ENCODE results near the gene NAV3. TPM values are rescaled to one million over a fixed set of nuclear protein-coding genes. Genes with fewer than 3 reads are reported as not detected.

NAV3 gene
- total and polyA plus RNA-seq, 2 donors = 1.4 to 5.4 TPM

DNA sequence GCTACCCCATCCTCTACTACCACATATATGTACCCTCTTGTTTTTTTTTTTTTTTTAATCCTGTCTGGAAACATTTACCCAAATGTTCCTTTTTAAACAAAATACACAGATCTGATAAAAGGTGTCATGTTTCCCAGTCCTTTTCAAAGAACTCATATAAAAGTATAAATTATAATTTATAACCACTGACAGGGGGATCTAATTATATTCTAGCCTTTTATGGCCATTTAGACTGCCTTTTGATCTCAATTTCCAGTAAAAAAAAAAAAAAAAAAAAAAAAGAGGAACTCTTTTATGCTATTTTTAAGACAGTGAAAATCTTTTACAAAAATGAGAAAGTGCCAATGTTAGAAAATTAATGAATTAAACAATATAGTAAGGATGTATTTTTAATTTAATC, 65.0 kb downstream of the NAV3 start:
- no peak overlapping the region for H3K4me3 ChIP-seq (ENCODE audit: low read length in 2 of 2)
- no peaks in the 10 kb centered on the region for H3K27me3 ChIP-seq (ENCODE audit: control insufficient read depth in 2 of 2, insufficient read depth in 1 of 2, low read length in 1 of 2)

DNA sequence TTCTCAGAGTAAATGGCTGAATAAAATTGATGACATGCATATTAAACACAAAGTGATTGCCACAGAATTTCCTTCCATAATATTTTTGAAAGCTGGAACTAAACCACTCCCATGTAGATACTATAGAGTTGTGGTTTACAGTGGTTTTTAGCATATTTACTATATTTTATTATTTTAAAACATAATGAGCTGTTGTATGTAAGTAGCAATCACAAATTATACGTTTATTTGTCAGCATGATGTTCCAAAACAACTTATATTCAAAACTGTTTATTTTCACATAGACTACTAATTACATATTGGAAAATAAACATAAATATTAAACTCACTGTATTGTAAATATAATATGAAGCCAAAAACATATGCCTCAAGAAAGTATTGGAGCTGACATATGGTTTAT, 77.2 kb downstream of the NAV3 start:
- H3K4me1 ChIP-seq (ENCODE audit: control insufficient read depth in 2 of 2, insufficient read depth in 2 of 2, low read length in 2 of 2) = no peaks in the 10 kb centered on the region

More for the DNA sequence above, 65.0 kb downstream of the NAV3 start:
- no peaks in the 10 kb centered on the region for H3K4me1 ChIP-seq (ENCODE audit: control insufficient read depth in 2 of 2, insufficient read depth in 2 of 2, low read length in 2 of 2)
- H3K36me3 ChIP-seq (ENCODE audit: control insufficient read depth in 2 of 2, insufficient read depth in 2 of 2, low read length in 1 of 2) = no peaks in the 10 kb centered on the region
- no peak for DNase-seq (ENCODE audit: low read depth in 6 of 9, low spot score in 9 of 9)
- no peaks in the 10 kb centered on the region for H3K9me3 ChIP-seq (ENCODE audit: control insufficient read depth in 2 of 2, insufficient read depth in 1 of 2, low read length in 1 of 2)
- H3K27ac ChIP-seq (ENCODE audit: low read depth in 1 of 2, low read length in 1 of 2) = no peak overlapping the region

DNA sequence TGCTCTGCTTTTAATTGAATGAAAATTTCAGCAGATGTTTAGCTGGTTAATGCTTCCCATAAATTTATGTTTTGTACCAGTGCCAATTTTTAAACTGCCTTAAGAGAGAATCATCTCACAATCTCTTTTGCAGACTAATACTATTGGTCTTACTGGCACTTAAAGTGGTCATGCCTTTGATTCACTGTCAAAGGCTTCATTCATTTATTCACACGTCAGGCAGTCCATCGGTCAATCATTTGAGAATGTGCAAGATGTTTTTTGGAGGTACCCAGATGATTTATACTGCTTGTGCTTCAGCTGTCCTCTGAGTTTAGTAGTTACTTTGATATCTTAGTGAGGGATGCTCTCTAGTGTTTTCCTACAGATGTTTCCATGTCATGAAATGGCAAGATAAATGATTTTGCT, 83.4 kb downstream of the NAV3 start:
- no peak overlapping the region for H3K27ac ChIP-seq (ENCODE audit: low read depth in 1 of 2, low read length in 1 of 2)
- no peak overlapping the region for H3K4me3 ChIP-seq (ENCODE audit: low read length in 2 of 2)
- no peaks in the 10 kb centered on the region for H3K36me3 ChIP-seq (ENCODE audit: control insufficient read depth in 2 of 2, insufficient read depth in 2 of 2, low read length in 1 of 2)
- 96% methylated on average over 2 of the region's 2 CpGs for WGBS
- DNase-seq (ENCODE audit: low read depth in 6 of 9, low spot score in 9 of 9) = no peak
- H3K4me1 ChIP-seq (ENCODE audit: control insufficient read depth in 2 of 2, insufficient read depth in 2 of 2, low read length in 2 of 2) = no peaks in the 10 kb centered on the region
- no peaks in the 10 kb centered on the region for H3K27me3 ChIP-seq (ENCODE audit: control insufficient read depth in 2 of 2, insufficient read depth in 1 of 2, low read length in 1 of 2)
- no peaks in the 10 kb centered on the region for H3K9me3 ChIP-seq (ENCODE audit: control insufficient read depth in 2 of 2, insufficient read depth in 1 of 2, low read length in 1 of 2)

More for the DNA sequence above, 77.2 kb downstream of the NAV3 start:
- DNase-seq (ENCODE audit: low read depth in 6 of 9, low spot score in 9 of 9) = no peak
- Histone ChIP-seq H3K9me3 (ENCODE audit: control insufficient read depth in 2 of 2, insufficient read depth in 1 of 2, low read length in 1 of 2) (no peaks in the 10 kb centered on the region), H3K27me3 (ENCODE audit: control insufficient read depth in 2 of 2, insufficient read depth in 1 of 2, low read length in 1 of 2) (no peaks in the 10 kb centered on the region), H3K4me3 (ENCODE audit: low read length in 2 of 2) (no peak overlapping the region), H3K36me3 (ENCODE audit: control insufficient read depth in 2 of 2, insufficient read depth in 2 of 2, low read length in 1 of 2) (no peaks in the 10 kb centered on the region), H3K27ac (ENCODE audit: low read depth in 1 of 2, low read length in 1 of 2) (no peak overlapping the region)
- 74% methylated on average over 1 of the region's 1 CpG for WGBS

DNA sequence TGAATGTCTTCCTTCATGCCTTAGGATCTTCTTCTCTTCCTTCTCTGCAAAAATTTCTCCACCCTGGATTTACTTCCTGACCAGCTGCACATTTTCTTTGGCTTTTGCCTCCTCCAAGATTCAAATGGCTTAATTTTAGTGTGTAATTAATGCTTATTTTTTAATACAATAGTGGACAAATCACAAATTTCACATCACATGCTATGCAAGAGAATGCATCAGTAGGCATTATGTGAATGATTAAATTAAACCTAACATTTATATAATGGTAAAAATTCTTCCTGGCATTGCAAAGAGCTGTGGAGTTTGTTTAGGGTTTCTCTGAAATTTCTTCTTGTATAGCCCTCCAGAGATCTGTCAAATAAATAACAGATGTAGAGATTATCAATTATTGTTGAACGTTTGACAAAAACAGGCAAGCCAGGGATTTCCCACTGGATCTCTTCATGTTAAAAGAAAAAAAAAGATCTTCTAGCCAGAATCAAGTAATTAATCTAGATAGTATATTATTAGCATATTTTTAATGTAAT, 84.4 kb downstream of the NAV3 start:
- Histone ChIP-seq H3K36me3 (ENCODE audit: control insufficient read depth in 2 of 2, insufficient read depth in 2 of 2, low read length in 1 of 2) (no peaks in the 10 kb centered on the region), H3K4me3 (ENCODE audit: low read length in 2 of 2) (no peak overlapping the region), H3K27ac (ENCODE audit: low read depth in 1 of 2, low read length in 1 of 2) (no peak overlapping the region), H3K9me3 (ENCODE audit: control insufficient read depth in 2 of 2, insufficient read depth in 1 of 2, low read length in 1 of 2) (no peaks in the 10 kb centered on the region), H3K27me3 (ENCODE audit: control insufficient read depth in 2 of 2, insufficient read depth in 1 of 2, low read length in 1 of 2) (no peaks in the 10 kb centered on the region), H3K4me1 (ENCODE audit: control insufficient read depth in 2 of 2, insufficient read depth in 2 of 2, low read length in 2 of 2) (no peaks in the 10 kb centered on the region)
- no peak for DNase-seq (ENCODE audit: low read depth in 6 of 9, low spot score in 9 of 9)
- WGBS = 77% methylated on average over 1 of the region's 1 CpG

DNA sequence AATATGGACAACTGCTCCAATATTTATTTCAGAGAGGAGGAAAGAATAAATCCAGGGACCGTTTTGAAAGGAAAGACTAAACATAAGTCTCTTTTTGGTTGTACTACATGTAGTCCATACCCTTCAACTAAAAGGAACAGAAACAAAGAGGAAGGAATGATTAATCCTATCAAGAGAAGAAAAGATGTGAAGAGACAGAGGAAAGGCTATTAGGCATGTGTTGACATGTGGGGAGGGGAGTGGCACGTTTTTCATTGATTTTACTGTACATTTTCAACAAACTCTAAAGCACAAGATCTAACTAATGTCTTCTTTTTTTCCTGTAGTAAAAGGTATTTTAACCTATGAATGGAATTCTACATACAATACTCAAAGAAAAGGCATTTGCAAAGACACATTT, 85.6 kb downstream of the NAV3 start:
- no peak overlapping the region for H3K4me3 ChIP-seq (ENCODE audit: low read length in 2 of 2)
- H3K9me3 ChIP-seq (ENCODE audit: control insufficient read depth in 2 of 2, insufficient read depth in 1 of 2, low read length in 1 of 2) = no peaks in the 10 kb centered on the region
- no peaks in the 10 kb centered on the region for H3K27me3 ChIP-seq (ENCODE audit: control insufficient read depth in 2 of 2, insufficient read depth in 1 of 2, low read length in 1 of 2)
- WGBS = 83% methylated on average over 2 of the region's 2 CpGs
- no peak overlapping the region for H3K27ac ChIP-seq (ENCODE audit: low read depth in 1 of 2, low read length in 1 of 2)
- H3K36me3 ChIP-seq (ENCODE audit: control insufficient read depth in 2 of 2, insufficient read depth in 2 of 2, low read length in 1 of 2) = no peaks in the 10 kb centered on the region
- no peaks in the 10 kb centered on the region for H3K4me1 ChIP-seq (ENCODE audit: control insufficient read depth in 2 of 2, insufficient read depth in 2 of 2, low read length in 2 of 2)
- no peak for DNase-seq (ENCODE audit: low read depth in 6 of 9, low spot score in 9 of 9)

DNA sequence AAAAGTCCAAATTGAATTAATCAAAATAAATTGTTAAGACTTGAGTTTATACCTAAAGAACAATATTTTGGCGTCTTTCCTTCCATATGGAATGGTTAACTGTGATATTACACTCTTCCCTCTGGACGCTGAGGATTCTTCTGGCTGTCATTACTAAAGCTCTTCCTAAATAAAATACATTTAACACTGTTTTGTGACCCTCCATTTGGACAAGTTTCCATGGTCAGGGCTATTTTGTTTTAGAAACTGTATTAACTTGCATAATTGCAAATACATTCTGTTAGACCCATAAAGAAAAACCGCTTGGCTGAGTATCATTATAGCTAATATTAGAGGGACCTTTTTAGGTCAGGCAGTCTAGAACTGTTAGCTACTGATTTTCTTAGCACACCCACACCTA, 87.4 kb downstream of the NAV3 start:
- no peaks in the 10 kb centered on the region for H3K36me3 ChIP-seq (ENCODE audit: control insufficient read depth in 2 of 2, insufficient read depth in 2 of 2, low read length in 1 of 2)
- WGBS = 80% methylated on average over 3 of the region's 3 CpGs
- H3K27ac ChIP-seq (ENCODE audit: low read depth in 1 of 2, low read length in 1 of 2) = no peak overlapping the region
- no peak for DNase-seq (ENCODE audit: low read depth in 6 of 9, low spot score in 9 of 9)
- H3K9me3 ChIP-seq (ENCODE audit: control insufficient read depth in 2 of 2, insufficient read depth in 1 of 2, low read length in 1 of 2) = no peaks in the 10 kb centered on the region
- no peaks in the 10 kb centered on the region for H3K4me1 ChIP-seq (ENCODE audit: control insufficient read depth in 2 of 2, insufficient read depth in 2 of 2, low read length in 2 of 2)
- H3K4me3 ChIP-seq (ENCODE audit: low read length in 2 of 2) = no peak overlapping the region
- no peaks in the 10 kb centered on the region for H3K27me3 ChIP-seq (ENCODE audit: control insufficient read depth in 2 of 2, insufficient read depth in 1 of 2, low read length in 1 of 2)

DNA sequence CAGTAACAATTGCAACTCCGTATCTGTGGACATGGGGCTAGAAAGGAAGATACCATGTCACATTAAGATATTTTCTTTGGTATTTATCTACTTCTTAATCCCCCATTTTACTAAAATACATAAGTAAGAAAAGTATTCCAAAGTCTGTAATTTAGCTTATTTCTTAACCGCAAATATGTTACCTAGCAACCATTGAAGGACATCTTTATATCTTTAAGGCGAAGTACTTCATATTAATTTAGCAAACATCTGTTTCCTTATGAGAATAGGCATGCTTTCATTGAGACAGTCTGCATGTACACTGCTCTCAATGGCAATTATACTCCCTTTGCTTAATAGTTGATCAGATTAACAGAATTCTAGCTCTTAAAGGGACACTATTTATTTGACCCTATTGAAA, 88.8 kb downstream of the NAV3 start:
- no peak overlapping the region for H3K27ac ChIP-seq (ENCODE audit: low read depth in 1 of 2, low read length in 1 of 2)
- no peaks in the 10 kb centered on the region for H3K36me3 ChIP-seq (ENCODE audit: control insufficient read depth in 2 of 2, insufficient read depth in 2 of 2, low read length in 1 of 2)
- 96% methylated on average over 3 of the region's 3 CpGs for whole genome bisulfite sequencing
- H3K4me1 ChIP-seq (ENCODE audit: control insufficient read depth in 2 of 2, insufficient read depth in 2 of 2, low read length in 2 of 2) = no peaks in the 10 kb centered on the region
- no peaks in the 10 kb centered on the region for H3K27me3 ChIP-seq (ENCODE audit: control insufficient read depth in 2 of 2, insufficient read depth in 1 of 2, low read length in 1 of 2)
- H3K4me3 ChIP-seq (ENCODE audit: low read length in 2 of 2) = no peak overlapping the region
- no peak for DNase-seq (ENCODE audit: low read depth in 6 of 9, low spot score in 9 of 9)
- H3K9me3 ChIP-seq (ENCODE audit: control insufficient read depth in 2 of 2, insufficient read depth in 1 of 2, low read length in 1 of 2) = no peaks in the 10 kb centered on the region

DNA sequence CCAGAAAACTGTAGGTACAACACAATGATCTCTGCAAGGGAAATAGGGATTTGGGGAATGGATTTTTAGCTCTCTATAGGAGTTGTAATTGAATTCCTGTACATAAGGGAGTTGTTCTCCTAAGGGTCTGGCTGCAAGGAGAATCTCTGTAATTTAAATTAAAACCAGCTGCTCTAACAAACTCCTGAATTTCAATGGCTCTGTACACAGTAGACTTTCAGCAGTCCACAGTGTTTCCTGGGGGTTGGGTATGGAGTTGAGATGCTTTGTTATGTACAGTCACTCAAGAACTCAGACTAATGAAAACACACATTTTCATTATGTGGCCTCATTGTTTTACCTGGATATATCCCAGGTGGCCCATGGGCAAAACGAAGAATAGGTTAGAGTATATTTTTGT, 93.2 kb downstream of the NAV3 start:
- WGBS = 86% methylated on average over 1 of the region's 1 CpG

DNA sequence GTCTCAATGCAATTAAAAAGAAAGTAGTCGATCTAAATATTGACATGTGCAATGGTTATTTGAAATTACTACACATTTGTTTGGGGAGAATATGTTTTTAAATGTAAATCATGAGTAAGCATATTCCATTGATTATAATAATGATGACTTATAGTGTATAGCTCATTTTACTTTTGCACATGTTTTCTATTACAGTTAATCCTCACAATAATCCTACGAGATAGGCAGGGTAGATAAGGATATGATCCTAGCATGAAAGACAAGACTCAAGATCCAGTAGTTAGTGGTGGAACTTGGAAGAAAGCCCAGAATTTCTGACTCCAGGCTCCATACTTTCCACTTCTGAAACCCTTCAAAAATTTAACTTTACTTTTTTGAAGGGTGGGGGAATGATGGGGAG, 94.0 kb downstream of the NAV3 start:
- H3K4me1 ChIP-seq (ENCODE audit: control insufficient read depth in 2 of 2, insufficient read depth in 2 of 2, low read length in 2 of 2) = no peaks in the 10 kb centered on the region
- H3K27ac ChIP-seq (ENCODE audit: low read depth in 1 of 2, low read length in 1 of 2) = no peak overlapping the region
- 93% methylated on average over 2 of the region's 2 CpGs for WGBS
- no peaks in the 10 kb centered on the region for H3K9me3 ChIP-seq (ENCODE audit: control insufficient read depth in 2 of 2, insufficient read depth in 1 of 2, low read length in 1 of 2)
- no peak for DNase-seq (ENCODE audit: low read depth in 6 of 9, low spot score in 9 of 9)
- no peaks in the 10 kb centered on the region for H3K27me3 ChIP-seq (ENCODE audit: control insufficient read depth in 2 of 2, insufficient read depth in 1 of 2, low read length in 1 of 2)
- no peaks in the 10 kb centered on the region for H3K36me3 ChIP-seq (ENCODE audit: control insufficient read depth in 2 of 2, insufficient read depth in 2 of 2, low read length in 1 of 2)
- H3K4me3 ChIP-seq (ENCODE audit: low read length in 2 of 2) = no peak overlapping the region

More for the DNA sequence above, 93.2 kb downstream of the NAV3 start:
- H3K27me3 ChIP-seq (ENCODE audit: control insufficient read depth in 2 of 2, insufficient read depth in 1 of 2, low read length in 1 of 2) = no peaks in the 10 kb centered on the region
- no peaks in the 10 kb centered on the region for H3K9me3 ChIP-seq (ENCODE audit: control insufficient read depth in 2 of 2, insufficient read depth in 1 of 2, low read length in 1 of 2)
- H3K36me3 ChIP-seq (ENCODE audit: control insufficient read depth in 2 of 2, insufficient read depth in 2 of 2, low read length in 1 of 2) = no peaks in the 10 kb centered on the region
- H3K4me3 ChIP-seq (ENCODE audit: low read length in 2 of 2) = no peak overlapping the region
- H3K4me1 ChIP-seq (ENCODE audit: control insufficient read depth in 2 of 2, insufficient read depth in 2 of 2, low read length in 2 of 2) = no peaks in the 10 kb centered on the region
- no peak overlapping the region for H3K27ac ChIP-seq (ENCODE audit: low read depth in 1 of 2, low read length in 1 of 2)
- no peak for DNase-seq (ENCODE audit: low read depth in 6 of 9, low spot score in 9 of 9)

Data from thymus (tissue), 11 donors.